CD4-positive, CD25-positive, alpha-beta regulatory T cell (primary cell): ENCODE results near the gene AZIN2. TPM values are rescaled to one million over a fixed set of nuclear protein-coding genes. Genes with fewer than 3 reads are reported as not detected.

Experiments
- ATAC-seq, 2 donors: fragments of 150-1000 bp; cut with Tn5 transposase; one replicate each; pipeline ENCODE4 v1.10.0; 2021; ENCODE audit warnings: low read depth in 2 of 2, moderate number of reproducible peaks in 2 of 2, moderate library complexity in 1 of 2
- DNase-seq, 3 donors: peaks; one replicate each; pipeline versions ENCODE4 v3.0.0 to v3.0.0-alpha.2; 2012 to 2022; ENCODE audit warnings: mixed read lengths in 1 of 3
- H3K27ac ChIP-seq: one replicate; pipeline ENCODE4 v1.7.0; 2013; ENCODE audit warnings: mild to moderate bottlenecking, low read length; ENCODE audit not compliant: insufficient read depth, poor library complexity, severe bottlenecking
- H3K27me3 ChIP-seq: one replicate; pipeline ENCODE4 v1.7.0; 2013; ENCODE audit warnings: low read length; ENCODE audit not compliant: control insufficient read depth, insufficient read depth
- H3K36me3 ChIP-seq: one replicate; pipeline ENCODE4 v1.7.0; 2013; ENCODE audit warnings: mild to moderate bottlenecking, low read length, moderate library complexity; ENCODE audit not compliant: control insufficient read depth, insufficient read depth
- H3K4me1 ChIP-seq: 2 replicates; pipeline ENCODE4 v1.7.0; 2013; ENCODE audit warnings: mild to moderate bottlenecking, low read length; ENCODE audit not compliant: insufficient read depth, control insufficient read depth, poor library complexity, severe bottlenecking
- H3K4me3 ChIP-seq: one replicate; pipeline ENCODE4 v1.7.0; 2013; ENCODE audit warnings: low read depth, mild to moderate bottlenecking, low read length, moderate library complexity
- H3K9me3 ChIP-seq, 2 experiments: 1 replicate in 1 of 2; 2 replicates in 1 of 2; pipeline ENCODE4 v1.7.0; 2013; ENCODE audit warnings: low read length in 2 of 2, mild to moderate bottlenecking in 1 of 2, moderate library complexity in 1 of 2; ENCODE audit not compliant: control insufficient read depth in 2 of 2
- H3K27ac Mint-ChIP-seq, 3 donors: one replicate each; pipeline ENCODE4 v1.8.0; 2020 to 2022; ENCODE audit warnings: mild to moderate bottlenecking in 3 of 3, mixed read lengths in 3 of 3, moderate library complexity in 2 of 3
- H3K27me3 Mint-ChIP-seq: one replicate; pipeline ENCODE4 v1.8.0; 2022; ENCODE audit warnings: mild to moderate bottlenecking, mixed read lengths
- H3K36me3 Mint-ChIP-seq: one replicate; pipeline ENCODE4 v1.8.0; 2020; ENCODE audit warnings: mixed read lengths
- H3K4me1 Mint-ChIP-seq, 4 donors: one replicate each; pipeline ENCODE4 v1.8.0; 2020 to 2022; ENCODE audit warnings: mixed read lengths in 4 of 4, mild to moderate bottlenecking in 1 of 4
- H3K4me3 Mint-ChIP-seq, 4 donors: one replicate each; pipeline ENCODE4 v1.8.0; 2020 to 2022; ENCODE audit warnings: mild to moderate bottlenecking in 4 of 4, mixed read lengths in 4 of 4, moderate library complexity in 3 of 4
- H3K9me3 Mint-ChIP-seq, 7 donors: one replicate each; pipeline ENCODE4 v1.8.0; 2020 to 2022; ENCODE audit warnings: mixed read lengths in 7 of 7, mild to moderate bottlenecking in 3 of 7, moderate library complexity in 2 of 7
- polyA plus RNA-seq, 4 donors: library from polyadenylated mRNA; unstranded; fragments of 300-500 nt; fragmentation: Illumina TruSeq; gene quantifications; one replicate each; pipeline ENCODE4 v1.2.3, GENCODE V29; 2021
- total RNA-seq: library from RNA; stranded (reverse); gene quantifications from one replicate; pipeline ENCODE4 v1.2.3, GENCODE V29; 2022

Gene AZIN2
- total and polyA plus RNA-seq, 5 donors from 2014 or later: 0.69 to 1.9 (median 1.3) TPM; not detected in 1

GRCh38 chr1:33049371-33049770 is 31.6 kb upstream of the AZIN2 start:
- peaks cover 12% of the 10 kb centered on the region for H3K27me3 Mint-ChIP-seq
- Histone ChIP-seq H3K9me3 (no peaks in the 10 kb centered on the region), H3K27me3 (no peaks in the 10 kb centered on the region), H3K36me3 (no peaks in the 10 kb centered on the region), H3K4me3 (no peak overlapping the region), H3K27ac (no peak overlapping the region), H3K4me1 (no peaks in the 10 kb centered on the region)
- H3K27ac Mint-ChIP-seq: no peak overlapping the region
- H3K4me1 Mint-ChIP-seq: peaks cover 0 to 3% (median 0%) of the 10 kb centered on the region in 4 donors
- no peak overlapping the region for H3K4me3 Mint-ChIP-seq
- H3K9me3 Mint-ChIP-seq: peaks cover 0 to 6% (median 0%) of the 10 kb centered on the region in 7 donors
- H3K36me3 Mint-ChIP-seq: no peaks in the 10 kb centered on the region
- ATAC-seq: no peak
- no peak for DNase-seq

GRCh38 chr1:33050221-33051076 is 30.5 kb upstream of the AZIN2 start:
- Mint-ChIP-seq H3K27me3 (peaks cover 12% of the 10 kb centered on the region), H3K36me3 (no peaks in the 10 kb centered on the region), H3K4me1 (peaks cover 0 to 5% (median under 1%) of the 10 kb centered on the region in 4 donors), H3K9me3 (peaks cover 0 to 6% (median 0%) of the 10 kb centered on the region in 7 donors), H3K27ac (no peak overlapping the region), H3K4me3 (peak overlapping the region in 1 of 4 donors; percentile 27)
- Histone ChIP-seq H3K4me1 (no peaks in the 10 kb centered on the region), H3K27ac (no peak overlapping the region), H3K4me3 (no peak overlapping the region), H3K27me3 (no peaks in the 10 kb centered on the region), H3K36me3 (no peaks in the 10 kb centered on the region), H3K9me3 (no peaks in the 10 kb centered on the region)
- ATAC-seq (no peak), DNase-seq (no peak)

GRCh38 chr1:33055210-33056008 is 25.5 kb upstream of the AZIN2 start:
- H3K9me3 Mint-ChIP-seq: peaks cover 0 to 7% (median 3%) of the 10 kb centered on the region in 7 donors
- H3K4me1 Mint-ChIP-seq: peaks cover 0 to 4% (median 2%) of the 10 kb centered on the region in 4 donors
- no peaks in the 10 kb centered on the region for H3K36me3 Mint-ChIP-seq
- no peaks in the 10 kb centered on the region for H3K4me1 ChIP-seq
- H3K27me3 ChIP-seq: no peaks in the 10 kb centered on the region
- ATAC-seq (peak in 1 of 2 donors; percentile 42), DNase-seq (peak in 2 of 3 donors; percentile 41 to 65)
- H3K27ac Mint-ChIP-seq: no peak overlapping the region
- H3K36me3 ChIP-seq: no peaks in the 10 kb centered on the region
- no peak overlapping the region for H3K4me3 Mint-ChIP-seq
- no peak overlapping the region for H3K4me3 ChIP-seq
- H3K9me3 ChIP-seq: no peaks in the 10 kb centered on the region
- peaks cover 16% of the 10 kb centered on the region for H3K27me3 Mint-ChIP-seq
- H3K27ac ChIP-seq: no peak overlapping the region

DNA sequence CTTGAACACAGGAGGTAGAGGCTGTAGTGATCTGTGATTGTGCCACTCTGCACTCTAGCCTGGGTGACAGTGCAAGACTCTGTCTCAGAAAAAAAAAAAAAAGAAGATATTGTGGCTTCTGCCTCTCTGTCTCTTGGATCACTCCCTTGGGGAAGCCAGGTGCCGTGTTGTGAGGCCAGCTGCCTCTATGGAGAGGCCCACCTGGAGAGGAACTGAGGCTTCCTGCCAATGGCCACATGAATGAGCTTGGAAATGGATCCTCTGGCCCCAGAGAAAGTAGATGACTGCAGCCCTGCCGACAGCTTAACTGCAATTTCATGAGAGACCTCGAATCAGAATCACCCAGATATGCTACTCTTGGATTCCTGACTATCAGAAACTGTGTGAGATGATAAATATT is 24.5 kb upstream of the AZIN2 start:
- no peaks in the 10 kb centered on the region for H3K27me3 ChIP-seq
- H3K27ac ChIP-seq: no peak overlapping the region
- Mint-ChIP-seq H3K36me3 (no peaks in the 10 kb centered on the region), H3K27ac (no peak overlapping the region), H3K4me1 (peaks cover 0 to 4% (median 2%) of the 10 kb centered on the region in 4 donors), H3K27me3 (peaks cover 16% of the 10 kb centered on the region), H3K9me3 (peaks cover 0 to 7% (median 3%) of the 10 kb centered on the region in 7 donors), H3K4me3 (no peak overlapping the region)
- H3K9me3 ChIP-seq: no peaks in the 10 kb centered on the region
- no peaks in the 10 kb centered on the region for H3K36me3 ChIP-seq
- ATAC-seq (no peak), DNase-seq (no peak)
- no peak overlapping the region for H3K4me3 ChIP-seq
- no peaks in the 10 kb centered on the region for H3K4me1 ChIP-seq

DNA sequence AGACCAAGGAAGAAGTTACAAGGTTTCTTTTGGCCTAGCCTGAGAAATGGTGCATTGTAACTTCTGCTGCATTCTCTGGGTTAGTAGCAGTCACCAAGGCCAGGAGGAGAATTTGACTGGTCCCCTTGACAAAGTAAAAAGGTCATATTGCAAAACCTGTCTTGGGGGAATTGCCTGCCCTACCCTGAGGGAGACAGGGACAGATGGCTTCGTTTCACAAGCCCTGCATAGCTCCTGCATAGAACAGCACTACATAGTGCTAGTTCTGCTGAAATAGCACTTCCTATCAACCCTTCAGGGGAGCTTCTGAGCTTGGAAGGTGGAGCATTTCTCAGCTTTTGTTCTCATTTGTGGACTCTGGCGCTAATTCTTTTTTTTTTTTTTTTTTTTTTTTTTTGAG is 23.9 kb upstream of the AZIN2 start:
- DNase-seq (no peak), ATAC-seq (no peak)
- Mint-ChIP-seq H3K27me3 (peaks cover 20% of the 10 kb centered on the region), H3K4me3 (no peak overlapping the region), H3K36me3 (peaks cover 3% of the 10 kb centered on the region), H3K9me3 (peaks cover 0 to 13% (median 6%) of the 10 kb centered on the region in 7 donors), H3K27ac (no peak overlapping the region), H3K4me1 (peaks cover 0 to 4% (median 2%) of the 10 kb centered on the region in 4 donors)
- Histone ChIP-seq H3K4me3 (no peak overlapping the region), H3K27ac (no peak overlapping the region), H3K4me1 (no peaks in the 10 kb centered on the region), H3K9me3 (peaks cover 3 to 5% of the 10 kb centered on the region in 2 experiments), H3K27me3 (no peaks in the 10 kb centered on the region), H3K36me3 (no peaks in the 10 kb centered on the region)

DNA sequence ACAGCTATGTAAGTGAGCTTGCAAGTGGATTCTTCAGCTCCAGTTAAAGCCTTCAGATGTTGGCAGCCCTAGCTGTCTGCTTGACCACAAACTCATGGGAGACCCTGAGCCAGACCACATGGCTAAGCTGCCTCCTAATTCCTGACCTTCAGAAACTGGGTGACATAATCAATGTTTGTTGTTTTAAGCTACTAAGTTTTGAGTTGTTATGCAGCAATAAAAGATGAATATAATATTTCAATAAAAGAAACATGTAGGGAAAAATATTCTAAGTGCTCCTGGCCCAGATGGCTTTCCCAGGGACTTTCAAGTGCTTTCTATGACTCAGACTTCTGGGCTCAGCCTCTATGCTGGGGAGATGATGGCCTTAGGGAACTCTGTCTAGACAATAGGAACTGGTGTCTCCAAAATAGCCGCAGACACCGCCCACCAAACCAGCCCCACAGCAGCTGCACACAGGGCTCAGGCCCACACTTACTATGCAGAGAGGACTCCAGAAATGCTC is 20.3 kb upstream of the AZIN2 start:
- Histone ChIP-seq H3K4me3 (no peak overlapping the region), H3K27ac (no peak overlapping the region), H3K36me3 (no peaks in the 10 kb centered on the region), H3K4me1 (no peaks in the 10 kb centered on the region), H3K27me3 (no peaks in the 10 kb centered on the region), H3K9me3 (peaks cover 30 to 33% of the 10 kb centered on the region in 2 experiments)
- peaks cover 0 to under 1% (median under 1%) of the 10 kb centered on the region in 4 donors for H3K4me1 Mint-ChIP-seq
- ATAC-seq (no peak), DNase-seq (no peak)
- no peak overlapping the region for H3K4me3 Mint-ChIP-seq
- no peak overlapping the region for H3K27ac Mint-ChIP-seq
- H3K9me3 Mint-ChIP-seq: peaks cover 0 to 41% (median 18%) of the 10 kb centered on the region in 7 donors
- peaks cover 28% of the 10 kb centered on the region for H3K27me3 Mint-ChIP-seq
- H3K36me3 Mint-ChIP-seq: peaks cover 8% of the 10 kb centered on the region

- Mint-ChIP-seq H3K27me3 (peaks cover 27% of the 10 kb centered on the region), H3K4me3 (no peak overlapping the region), H3K9me3 (peaks cover 0 to 53% (median 24%) of the 10 kb centered on the region in 7 donors), H3K36me3 (peaks cover 13% of the 10 kb centered on the region), H3K4me1 (no peaks in the 10 kb centered on the region), H3K27ac (no peak overlapping the region)
- DNase-seq (no peak), ATAC-seq (no peak)
- Histone ChIP-seq H3K4me1 (no peaks in the 10 kb centered on the region), H3K27me3 (no peaks in the 10 kb centered on the region), H3K27ac (no peak overlapping the region), H3K9me3 (peaks cover 40 to 41% of the 10 kb centered on the region in 2 experiments), H3K36me3 (no peaks in the 10 kb centered on the region), H3K4me3 (no peak overlapping the region)
Observed at GRCh38 chr1:33061834-33062233, 19.1 kb upstream of the AZIN2 start.
